IMR-90 (cell line): ENCODE results near the gene ZXDC. TPM values are rescaled to one million over a fixed set of nuclear protein-coding genes. Genes with fewer than 3 reads are reported as not detected.

Experiments
- ATAC-seq: fragments of 200-7000 bp; cut with Tn5 transposase; 2 replicates; pipeline ENCODE4 v1.9.1; 2020; ENCODE audit warnings: low read depth, mild to moderate bottlenecking, moderate library complexity
- BruUV-seq: library from RNA; stranded (reverse); fragments of 400-500 nt; replicated peaks from 2 replicates; lab custom pipeline; 2021; lab: Mats Ljungman, UMichigan
- CTCF ChIA-PET: fragments of 300-600 bp; formaldehyde crosslinking; extraction: SDS; loops from one replicate; lab custom pipeline; 2021; ENCODE audit warnings: antibody characterized with exemption; lab: Yijun Ruan, JAX
- POLR2A ChIA-PET: fragments of 300-600 bp; sonication (Branson Sonifier 250); formaldehyde crosslinking; loops from one replicate; lab custom pipeline; 2022; ENCODE audit warnings: antibody characterized with exemption; ENCODE audit not compliant: unreplicated experiment; lab: Charles Lee
- DNase-seq: peaks from one replicate; pipeline ENCODE4 v3.0.0; 2013
- H2AFZ ChIP-seq: replicated peaks from 2 replicates; pipeline ENCODE3; 2013; ENCODE audit warnings: low read length, mild to moderate bottlenecking; ENCODE audit not compliant: poor library complexity
- H2AK5ac ChIP-seq: 2 replicates; pipeline ENCODE4 v1.6.1; 2013; ENCODE audit warnings: low read depth, low read length, inconsistent platforms
- H2AK9ac ChIP-seq: replicated peaks from 2 replicates; pipeline ENCODE3; 2013; ENCODE audit warnings: mild to moderate bottlenecking, low read depth, low read length, moderate library complexity; ENCODE audit not compliant: poor library complexity
- H2BK120ac ChIP-seq: 2 replicates; pipeline ENCODE4 v1.6.1; 2013; ENCODE audit warnings: low read depth, low read length, inconsistent platforms
- H2BK15ac ChIP-seq: 3 replicates; pipeline ENCODE4 v1.6.1; 2013; ENCODE audit warnings: low read depth, low read length, inconsistent platforms
- H2BK20ac ChIP-seq: 2 replicates; pipeline ENCODE4 v1.6.1; 2013; ENCODE audit warnings: low read depth, mild to moderate bottlenecking, inconsistent platforms, low read length, moderate library complexity
- H2BK5ac ChIP-seq: 2 replicates; pipeline ENCODE4 v1.6.1; 2013; ENCODE audit warnings: mild to moderate bottlenecking, low read depth, low read length, inconsistent platforms; ENCODE audit not compliant: poor library complexity, severe bottlenecking
- H3K14ac ChIP-seq: replicated peaks from 2 replicates; pipeline ENCODE4 v1.6.1; 2013; ENCODE audit warnings: low read depth, low read length, inconsistent platforms
- H3K18ac ChIP-seq: 2 replicates; pipeline ENCODE4 v1.6.1; 2013; ENCODE audit warnings: low read depth, low read length, control low read depth
- H3K23ac ChIP-seq: 2 replicates; pipeline ENCODE4 v1.6.1; 2013; ENCODE audit warnings: low read depth, low read length, inconsistent platforms
- H3K27ac ChIP-seq: 2 replicates; pipeline ENCODE4 v1.5.1; 2013; ENCODE audit warnings: mild to moderate bottlenecking, control low read depth, low read length; ENCODE audit not compliant: insufficient read depth
- H3K27me3 ChIP-seq: 2 replicates; pipeline ENCODE4 v1.6.1; 2013; ENCODE audit warnings: low read length; ENCODE audit not compliant: control insufficient read depth, insufficient read depth
- H3K36me3 ChIP-seq: 2 replicates; pipeline ENCODE4 v1.6.1; 2013; ENCODE audit warnings: low read length, mixed read lengths; ENCODE audit not compliant: control insufficient read depth, insufficient read depth
- H3K4ac ChIP-seq: 2 replicates; pipeline ENCODE4 v1.6.1; 2013; ENCODE audit warnings: low read depth, low read length, inconsistent platforms
- H3K4me1 ChIP-seq: 2 replicates; pipeline ENCODE4 v1.6.1; 2013; ENCODE audit warnings: low read length, mixed read lengths; ENCODE audit not compliant: control insufficient read depth, insufficient read depth
- H3K4me2 ChIP-seq: 2 replicates; pipeline ENCODE4 v1.6.1; 2013; ENCODE audit warnings: low read depth, mild to moderate bottlenecking, control low read depth, low read length, moderate library complexity
- H3K4me3 ChIP-seq: 2 replicates; pipeline ENCODE4 v1.5.1; 2013; ENCODE audit warnings: low read depth, mild to moderate bottlenecking, control low read depth, low read length, moderate library complexity; ENCODE audit not compliant: insufficient read depth
- H3K56ac ChIP-seq: 2 replicates; pipeline ENCODE4 v1.6.1; 2013; ENCODE audit warnings: low read length, inconsistent platforms; ENCODE audit not compliant: insufficient read depth; ENCODE audit errors: extremely low read depth
- H3K79me1 ChIP-seq, 2 experiments: 2 replicates each; pipeline ENCODE4 v1.6.1; 2013; ENCODE audit warnings: low read length in 2 of 2, inconsistent platforms in 1 of 2, low read depth in 1 of 2
- H3K9ac ChIP-seq: 2 replicates; pipeline ENCODE4 v1.6.1; 2013; ENCODE audit warnings: low read depth, low read length, control low read depth
- H3K9me1 ChIP-seq: 2 replicates; pipeline ENCODE4 v1.6.1; 2013; ENCODE audit warnings: low read length, inconsistent platforms; ENCODE audit not compliant: insufficient read depth
- H3K9me3 ChIP-seq: 2 replicates; pipeline ENCODE4 v1.6.1; 2013; ENCODE audit warnings: low read length; ENCODE audit not compliant: control insufficient read depth, insufficient read depth
- H4K20me1 ChIP-seq: 2 replicates; pipeline ENCODE4 v1.6.1; 2013; ENCODE audit warnings: low read length, inconsistent platforms; ENCODE audit not compliant: insufficient read depth
- H4K5ac ChIP-seq: 2 replicates; pipeline ENCODE4 v1.6.1; 2013; ENCODE audit warnings: mild to moderate bottlenecking, low read depth, low read length, control low read depth
- H4K8ac ChIP-seq, 2 experiments: 2 replicates each; pipeline ENCODE4 v1.6.1; 2013; ENCODE audit warnings: low read depth in 2 of 2, low read length in 2 of 2, control low read depth in 1 of 2, inconsistent platforms in 1 of 2
- H4K91ac ChIP-seq: 2 replicates; pipeline ENCODE4 v1.6.1; 2013; ENCODE audit warnings: low read depth, low read length, inconsistent platforms; ENCODE audit not compliant: insufficient read depth
- BHLHE40 ChIP-seq: fragments of 150-350 bp; IDR thresholded peaks from 2 replicates; pipeline ENCODE4 v1.6.1; 2016; ENCODE audit warnings: mild to moderate bottlenecking, low read depth, low read length
- CEBPB ChIP-seq: IDR thresholded peaks from 2 replicates; pipeline ENCODE4 v1.6.1; 2012; ENCODE audit warnings: low read depth, low read length, improper control_type of control experiment
- CHD1 ChIP-seq: IDR thresholded peaks from 2 replicates; pipeline ENCODE4 v1.6.1; 2012; ENCODE audit warnings: low read depth, low read length, improper control_type of control experiment
- CTCF ChIP-seq: conservative IDR thresholded peaks from 2 replicates; pipeline ENCODE4 v1.5.1; 2012; ENCODE audit warnings: mild to moderate bottlenecking, low read depth, low read length, improper control_type of control experiment
- ELK1 ChIP-seq: fragments of 150-350 bp; IDR thresholded peaks from 2 replicates; pipeline ENCODE4 v1.6.1; 2016; ENCODE audit warnings: low read depth, mild to moderate bottlenecking, low read length, moderate library complexity, borderline replicate concordance
- FOS ChIP-seq: fragments of 150-350 bp; IDR thresholded peaks from 2 replicates; pipeline ENCODE4 v1.6.1; 2016; ENCODE audit warnings: low read depth, low read length
- MAFK ChIP-seq: IDR thresholded peaks from 2 replicates; pipeline ENCODE4 v1.6.1; 2012; ENCODE audit warnings: low read depth, low read length, improper control_type of control experiment
- MAZ ChIP-seq: IDR thresholded peaks from 2 replicates; pipeline ENCODE4 v1.6.1; 2012; ENCODE audit warnings: low read depth, mild to moderate bottlenecking, low read length, improper control_type of control experiment, moderate library complexity, borderline replicate concordance
- MXI1 ChIP-seq: IDR thresholded peaks from 2 replicates; pipeline ENCODE4 v1.6.1; 2012; ENCODE audit warnings: low read depth, mild to moderate bottlenecking, low read length, moderate library complexity, borderline replicate concordance
- NFE2L2 ChIP-seq: fragments of 150-350 bp; IDR thresholded peaks from 2 replicates; pipeline ENCODE4 v1.6.1; 2016; ENCODE audit warnings: low read depth, mild to moderate bottlenecking, low read length
- POLR2A ChIP-seq: IDR thresholded peaks from 2 replicates; pipeline ENCODE4 v1.6.1; 2012; ENCODE audit warnings: mild to moderate bottlenecking, low read depth, low read length
- RAD21 ChIP-seq: IDR thresholded peaks from 2 replicates; pipeline ENCODE4 v1.6.1; 2012; ENCODE audit warnings: low read length, improper control_type of control experiment
- RCOR1 ChIP-seq: IDR thresholded peaks from 2 replicates; pipeline ENCODE4 v1.6.1; 2012; ENCODE audit warnings: mild to moderate bottlenecking, low read length, improper control_type of control experiment; ENCODE audit not compliant: insufficient replicate concordance
- RFX5 ChIP-seq: IDR thresholded peaks from 2 replicates; pipeline ENCODE4 v1.8.0; 2012; ENCODE audit warnings: low read depth, mild to moderate bottlenecking, low read length, moderate library complexity
- SMC3 ChIP-seq: fragments of 150-350 bp; IDR thresholded peaks from 2 replicates; pipeline ENCODE4 v1.6.1; 2016; ENCODE audit warnings: low read depth, mild to moderate bottlenecking, antibody characterized with exemption, low read length, moderate library complexity
- WGBS, 2 experiments: methylation state at CpG; one replicate each; pipeline versions ENCODE4 v1.1.5 to v1.1.7; 2013; ENCODE audit warnings: missing lambda C conversion rate in 2 of 2; ENCODE audit not compliant: insufficient read length in 1 of 2; ENCODE audit errors: extremely low coverage in 2 of 2; 5-methylcytosine and 5-hydroxymethylcytosine counted together
- dilution Hi-C: fragments of 300-500 bp; cut with HindIII; formaldehyde crosslinking; loops from one replicate; pipeline ENCODE4 v1.14.3; 2018; ENCODE audit warnings: low sequenced_read_pairs; ENCODE audit not compliant: unreplicated experiment
- in situ Hi-C: fragments of 300-500 bp; cut with MboI; formaldehyde crosslinking; loops from 3 replicates; pipeline ENCODE4 v1.14.3; 2019; ENCODE audit warnings: low sequenced_read_pairs, inconsistent platforms, mixed read lengths
- intact Hi-C: fragments of 100-400 bp; cut with micrococcal nuclease; formaldehyde crosslinking; loops from 2 replicates; pipeline ENCODE4 v1.10.0; 2022
- polyA plus RNA-seq, 3 experiments: library from polyadenylated mRNA; depleted of rRNA; stranded (reverse); fragments of >200 nt; gene quantifications; 2 replicates each; pipeline ENCODE4 v1.2.3, GENCODE V29; 2012; ENCODE audit warnings: low replicate concordance in 1 of 3
- total RNA-seq: library from RNA; depleted of rRNA; stranded (reverse); fragments of >200 nt; gene quantifications from 2 replicates; pipeline ENCODE4 v1.2.3, GENCODE V29; 2012
- TF ChIP-seq, protein P1 (sequence below): fragments of 150-350 bp; IDR thresholded peaks from 2 replicates; pipeline ENCODE4 v1.6.1; 2017; ENCODE audit warnings: mild to moderate bottlenecking, antibody characterized with exemption, low read length, low read depth

The ZXDC gene
- total and polyA plus RNA-seq, 2 of the 4 experiments (the other 2 are of a cell fraction) = 11.5 to 14.3 TPM

GRCh38 chr3:126399351-126399735, 76.3 kb downstream of the ZXDC start:
- Histone ChIP-seq H3K14ac (no peak overlapping the region), H3K27ac (no peak overlapping the region), H4K5ac (no peak overlapping the region), H2AK5ac (no peak overlapping the region), H3K27me3 (peaks cover 23% of the 10 kb centered on the region), H2BK15ac (no peak overlapping the region), H3K9me1 (no peaks in the 10 kb centered on the region; the same call in 1 of the 2 replicates), H3K23ac (no peak overlapping the region), H3K4me3 (no peak overlapping the region), H2AK9ac (no peak overlapping the region), H4K8ac (no peak overlapping the region), H3K18ac (no peak overlapping the region), H4K91ac (no peak overlapping the region), H2AFZ (no peak overlapping the region), H3K9me3 (no peaks in the 10 kb centered on the region), H2BK20ac (no peak overlapping the region), H3K79me1 (no peaks in the 10 kb centered on the region), H3K4ac (no peak overlapping the region), H2BK5ac (no peak overlapping the region), H4K20me1 (no peaks in the 10 kb centered on the region), H2BK120ac (no peak overlapping the region), H3K56ac (no peak overlapping the region), H3K4me1 (no peaks in the 10 kb centered on the region), H3K9ac (no peak overlapping the region), H3K36me3 (no peaks in the 10 kb centered on the region), H3K4me2 (no peak overlapping the region)
- intact Hi-C loops = no loop called here
- ChIA-PET CTCF (no interaction called here), POLR2A (no interaction called here)
- in situ Hi-C loops = loop anchor here (10.0 to 25.0 kb wide), 2 partner anchors 155 to 437 kb away; partner anchors contain the start of gene ROPN1B
- no TSS peak for BruUV-seq
- TF ChIP-seq POLR2A (no peak), SMC3 (no peak), RCOR1 (no peak), NFE2L2 (no peak), MAFK (no peak), ELK1 (no peak), CHD1 (no peak), CTCF (no peak), FOS (no peak), MXI1 (no peak), MAZ (no peak), CEBPB (no peak), BHLHE40 (no peak), RFX5 (no peak), RAD21 (no peak)
- TF ChIP-seq, protein P1, sequence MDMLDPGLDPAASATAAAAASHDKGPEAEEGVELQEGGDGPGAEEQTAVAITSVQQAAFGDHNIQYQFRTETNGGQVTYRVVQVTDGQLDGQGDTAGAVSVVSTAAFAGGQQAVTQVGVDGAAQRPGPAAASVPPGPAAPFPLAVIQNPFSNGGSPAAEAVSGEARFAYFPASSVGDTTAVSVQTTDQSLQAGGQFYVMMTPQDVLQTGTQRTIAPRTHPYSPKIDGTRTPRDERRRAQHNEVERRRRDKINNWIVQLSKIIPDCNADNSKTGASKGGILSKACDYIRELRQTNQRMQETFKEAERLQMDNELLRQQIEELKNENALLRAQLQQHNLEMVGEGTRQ = no peak
- ATAC-seq (no peak), DNase-seq (no peak)
- no CpG with 5 or more reads among the region's 1 CpG for WGBS, 2 experiments
- dilution Hi-C loops = no loop called here
